ENCODE data around the gene GOLGA6L1.
"Not testable (repeated sequence)": the region's sequence is repeated elsewhere in the genome, so short reads cannot be mapped to it uniquely, and the experiment has no call there.

The GOLGA6L1 gene

GRCh38 chr15:23136722-23137121 lies at the start of gene GOLGA6L1:
GOLGA6L1 (minus strand) TSS chr15:23136822; CDS start chr15:23136731, 91 bp downstream.
- not testable (repeated sequence) for DNase-seq (ENCODE audit: low read depth in 2 of 2)

GRCh38 chr15:23181201-23181600 lies 44.6 kb upstream of the GOLGA6L1 start:
- not testable (repeated sequence) for DNase-seq (ENCODE audit: low read depth in 2 of 2)

- not testable (repeated sequence) for DNase-seq (ENCODE audit: low read depth in 2 of 2)
Observed at GRCh38 chr15:23180547-23180927, 43.9 kb upstream of the GOLGA6L1 start.

GRCh38 chr15:23179768-23180546 lies 43.3 kb upstream of the GOLGA6L1 start:
- DNase-seq (ENCODE audit: low read depth in 2 of 2), result not testable (repeated sequence)

GRCh38 chr15:23176683-23177082 lies 40.1 kb upstream of the GOLGA6L1 start:
- not testable (repeated sequence) for DNase-seq (ENCODE audit: low read depth in 2 of 2)

- not testable (repeated sequence) for DNase-seq (ENCODE audit: low read depth in 2 of 2)
Observed at GRCh38 chr15:23175606-23176005, 39.0 kb upstream of the GOLGA6L1 start.

GRCh38 chr15:23174609-23175140 lies 38.1 kb upstream of the GOLGA6L1 start:
- not testable (repeated sequence) for DNase-seq (ENCODE audit: low read depth in 2 of 2)

- DNase-seq (ENCODE audit: low read depth in 2 of 2), result not testable (repeated sequence)
Observed at GRCh38 chr15:23132787-23133186, 3.8 kb downstream of the GOLGA6L1 start.

- no peak for DNase-seq (ENCODE audit: low read depth in 2 of 2)
Observed at GRCh38 chr15:23118208-23118607, 18.4 kb downstream of the GOLGA6L1 start.

- no peak for DNase-seq (ENCODE audit: low read depth in 2 of 2)
Observed at GRCh38 chr15:23095796-23096195, 40.8 kb downstream of the GOLGA6L1 start.

GRCh38 chr15:23083115-23083514 lies 53.5 kb downstream of the GOLGA6L1 start:
- DNase-seq (ENCODE audit: low read depth in 2 of 2), result no peak

- not testable (repeated sequence) for DNase-seq (ENCODE audit: low read depth in 2 of 2)
Observed at GRCh38 chr15:23081996-23082737, 54.5 kb downstream of the GOLGA6L1 start.

GRCh38 chr15:23081271-23081670 lies 55.4 kb downstream of the GOLGA6L1 start:
- DNase-seq (ENCODE audit: low read depth in 2 of 2), result no peak

GRCh38 chr15:23079766-23080165 lies 56.9 kb downstream of the GOLGA6L1 start:
- DNase-seq (ENCODE audit: low read depth in 2 of 2), result no peak
